ENCODE data around the gene LAP3. TPM values are rescaled to one million over a fixed set of nuclear protein-coding genes. Genes with fewer than 3 reads are reported as not detected.

LAP3 gene
- total and polyA plus RNA-seq, 12 donors = 21.9 to 222 (median 64.4) TPM

DNA sequence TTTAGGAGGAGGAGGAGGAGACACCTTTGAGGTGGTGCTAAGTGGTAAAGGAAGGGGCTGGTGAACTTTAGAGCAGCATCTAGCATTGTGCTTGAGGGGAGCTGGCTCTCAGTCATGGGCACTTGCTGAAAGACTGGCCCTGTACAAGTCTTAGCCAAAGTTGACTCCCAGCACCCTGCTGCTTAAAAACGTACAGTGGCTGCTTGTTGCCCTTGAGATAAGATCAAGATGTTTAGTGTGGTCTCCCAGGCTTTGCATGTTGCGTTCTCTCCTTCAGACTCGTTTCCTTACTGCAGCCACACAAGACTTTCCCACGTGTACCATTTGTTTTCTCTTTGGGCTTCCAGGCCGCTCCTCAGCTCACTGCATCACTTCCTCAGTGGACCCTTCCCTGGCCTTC is 39.3 kb downstream of the LAP3 start:
- peak overlapping the region in 5 of 10 donors; percentile 81 to 100 (median 93) for H3K4me3 ChIP-seq
- TF ChIP-seq, protein P1, sequence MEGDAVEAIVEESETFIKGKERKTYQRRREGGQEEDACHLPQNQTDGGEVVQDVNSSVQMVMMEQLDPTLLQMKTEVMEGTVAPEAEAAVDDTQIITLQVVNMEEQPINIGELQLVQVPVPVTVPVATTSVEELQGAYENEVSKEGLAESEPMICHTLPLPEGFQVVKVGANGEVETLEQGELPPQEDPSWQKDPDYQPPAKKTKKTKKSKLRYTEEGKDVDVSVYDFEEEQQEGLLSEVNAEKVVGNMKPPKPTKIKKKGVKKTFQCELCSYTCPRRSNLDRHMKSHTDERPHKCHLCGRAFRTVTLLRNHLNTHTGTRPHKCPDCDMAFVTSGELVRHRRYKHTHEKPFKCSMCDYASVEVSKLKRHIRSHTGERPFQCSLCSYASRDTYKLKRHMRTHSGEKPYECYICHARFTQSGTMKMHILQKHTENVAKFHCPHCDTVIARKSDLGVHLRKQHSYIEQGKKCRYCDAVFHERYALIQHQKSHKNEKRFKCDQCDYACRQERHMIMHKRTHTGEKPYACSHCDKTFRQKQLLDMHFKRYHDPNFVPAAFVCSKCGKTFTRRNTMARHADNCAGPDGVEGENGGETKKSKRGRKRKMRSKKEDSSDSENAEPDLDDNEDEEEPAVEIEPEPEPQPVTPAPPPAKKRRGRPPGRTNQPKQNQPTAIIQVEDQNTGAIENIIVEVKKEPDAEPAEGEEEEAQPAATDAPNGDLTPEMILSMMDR (IDR thresholded peaks at IDR 0.05) = no peak
- DNase-seq (no peak), ATAC-seq (no peak)
- peaks cover 10 to 55% (median 48%) of the 10 kb centered on the region in 9 donors for H3K4me1 ChIP-seq
- intact Hi-C loops (cut with DNase I) = loop anchor here in 4 of 10 donors (5.0 to 10.0 kb wide), 3 partner anchors 39 to 199 kb away; partner anchors contain the start of genes LAP3 (in 2 of the 4), DCAF16 (in 1 of the 4) and NCAPG (in 1 of the 4)
- no peaks in the 10 kb centered on the region for H3K27me3 ChIP-seq
- H3K36me3 ChIP-seq = peaks cover 0 to 51% (median 8%) of the 10 kb centered on the region in 9 donors
- H3K9me3 ChIP-seq = no peaks in the 10 kb centered on the region
- H3K27ac ChIP-seq = no peak overlapping the region
- 64 to 65% methylated on average over 5 of the region's 5 CpGs for WGBS, 2 donors

DNA sequence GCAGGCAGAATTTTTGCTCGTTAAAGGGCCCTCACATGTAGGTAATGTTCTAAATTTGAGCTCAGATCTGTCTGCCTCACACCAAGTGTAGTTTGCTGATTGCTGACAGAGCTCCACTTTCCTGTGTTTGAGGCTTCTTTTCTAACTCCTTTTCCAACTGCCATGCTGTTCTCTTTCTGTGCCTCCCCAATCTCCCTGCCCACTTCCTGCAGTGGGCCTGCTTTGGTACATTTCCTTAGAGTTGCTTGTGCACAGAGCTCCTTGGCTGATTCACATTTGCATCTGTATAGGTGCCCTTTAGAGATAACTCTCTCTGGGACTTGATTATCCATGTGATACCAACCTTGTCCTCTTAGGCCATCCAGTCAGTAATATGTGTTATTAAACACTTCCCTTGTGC is 41.9 kb downstream of the LAP3 start:
- H3K27me3 ChIP-seq = no peaks in the 10 kb centered on the region
- no peak overlapping the region for H3K4me3 ChIP-seq
- H3K27ac ChIP-seq = no peak overlapping the region
- 31 to 63% methylated on average over 1 of the region's 1 CpG for WGBS, 2 donors
- TF ChIP-seq, protein P1 (IDR thresholded peaks at IDR 0.05) = no peak
- DNase-seq (no peak), ATAC-seq (no peak)
- H3K36me3 ChIP-seq = peaks cover 0 to 78% (median 32%) of the 10 kb centered on the region in 9 donors
- peaks cover 10 to 49% (median 42%) of the 10 kb centered on the region in 9 donors for H3K4me1 ChIP-seq
- intact Hi-C loops (cut with DNase I) = loop anchor here in 4 of 10 donors (5.0 to 10.0 kb wide), 3 partner anchors 42 to 196 kb away; partner anchors contain the start of genes LAP3 (in 2 of the 4), DCAF16 (in 1 of the 4) and NCAPG (in 1 of the 4)
- no peaks in the 10 kb centered on the region for H3K9me3 ChIP-seq

DNA sequence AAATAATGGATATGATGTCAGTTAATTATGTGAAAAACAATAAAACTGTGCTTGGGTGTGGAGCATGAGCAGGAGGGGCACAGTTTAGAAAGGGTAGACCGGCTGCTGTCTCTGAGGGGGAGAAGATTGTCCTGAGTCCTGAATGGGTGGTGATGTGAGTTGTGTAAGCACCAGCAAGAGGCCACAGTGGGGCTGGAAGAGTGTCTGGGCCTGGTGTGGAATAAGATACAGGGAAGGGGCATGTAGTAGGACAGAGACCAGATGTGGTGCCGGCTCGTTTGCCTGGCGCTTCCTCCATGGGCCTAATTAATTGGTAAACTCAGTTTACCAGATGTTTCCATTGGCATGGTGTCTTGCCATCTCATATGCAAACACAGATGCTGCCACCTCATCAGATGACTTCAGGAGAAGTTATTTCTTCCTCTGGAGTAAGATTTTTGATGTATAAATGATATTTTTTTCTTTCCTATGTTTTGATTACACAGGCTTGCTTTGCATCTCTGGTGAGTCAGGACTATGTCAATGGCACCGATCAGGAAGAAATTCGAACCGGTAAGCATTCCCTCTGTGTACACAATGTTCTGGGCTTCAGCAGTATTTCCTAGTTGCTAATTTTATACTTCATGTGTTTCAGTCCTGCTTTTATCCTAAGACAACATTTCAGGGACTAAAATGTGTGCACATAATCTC is 42.6 kb downstream of the LAP3 start:
- ATAC-seq = peak in 2 of 8 donors; percentile 35 to 47

DNA sequence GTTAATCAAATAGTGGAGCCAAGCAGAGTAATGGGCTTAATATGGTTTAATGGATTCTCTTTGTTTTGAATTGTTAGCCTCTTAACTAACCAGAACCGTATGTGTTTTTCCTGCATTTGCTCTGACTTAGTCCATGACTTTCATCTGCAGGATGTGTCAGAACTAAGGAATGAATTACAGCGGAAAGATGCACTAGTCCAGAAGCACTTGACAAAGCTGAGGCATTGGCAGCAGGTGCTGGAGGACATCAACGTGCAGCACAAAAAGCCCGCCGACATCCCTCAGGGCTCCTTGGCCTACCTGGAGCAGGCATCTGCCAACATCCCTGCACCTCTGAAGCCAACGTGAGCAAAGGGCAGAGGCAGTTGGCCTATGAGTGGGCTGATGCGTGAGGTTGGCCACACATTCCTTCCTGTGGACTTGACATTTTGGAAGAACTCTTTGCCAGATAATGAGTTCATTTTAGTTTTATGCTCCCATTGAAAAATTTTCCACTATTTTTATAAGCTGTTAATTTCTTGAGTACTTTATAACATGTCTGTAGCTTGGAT is 46.5 kb downstream of the LAP3 start:
- no peaks in the 10 kb centered on the region for H3K9me3 ChIP-seq
- intact Hi-C loops (cut with DNase I) = loop anchor here in 1 of 10 donors (10.0 kb wide), 1 partner anchor 181 kb away; no protein-coding TSS in a partner anchor
- TF ChIP-seq, protein P1 (IDR thresholded peaks at IDR 0.05) = no peak
- no peak overlapping the region for H3K4me3 ChIP-seq
- no peak for ATAC-seq
- WGBS, 2 donors = 82 to 85% methylated on average over 7 of the region's 7 CpGs
- H3K27ac ChIP-seq = no peak overlapping the region
- peaks cover 0 to 99% (median 67%) of the 10 kb centered on the region in 9 donors for H3K36me3 ChIP-seq
- DNase-seq = no peak
- peaks cover 0 to 16% (median 13%) of the 10 kb centered on the region in 9 donors for H3K4me1 ChIP-seq
- no peaks in the 10 kb centered on the region for H3K27me3 ChIP-seq

More for the DNA sequence above, 42.6 kb downstream of the LAP3 start:
- no peak overlapping the region for H3K4me3 ChIP-seq
- DNase-seq = no peak
- WGBS, 2 donors = 56 to 72% methylated on average over 7 of the region's 7 CpGs
- no peak overlapping the region for H3K27ac ChIP-seq
- peaks cover 0 to 84% (median 38%) of the 10 kb centered on the region in 9 donors for H3K36me3 ChIP-seq
- intact Hi-C loops (cut with DNase I) = loop anchor here in 5 of 10 donors (5.0 to 10.0 kb wide), 3 partner anchors 42 to 195 kb away; partner anchors contain the start of genes LAP3 (in 2 of the 5), DCAF16 (in 1 of the 5) and NCAPG (in 1 of the 5)
- H3K9me3 ChIP-seq = no peaks in the 10 kb centered on the region
- H3K4me1 ChIP-seq = peaks cover 10 to 49% (median 42%) of the 10 kb centered on the region in 9 donors
- TF ChIP-seq, protein P1 (IDR thresholded peaks at IDR 0.05) = no peak
- H3K27me3 ChIP-seq = no peaks in the 10 kb centered on the region
